ENCODE data around the gene NAB1. TPM values are rescaled to one million over a fixed set of nuclear protein-coding genes. Genes with fewer than 3 reads are reported as not detected.

NAB1 gene
- total and polyA plus RNA-seq, 2 donors (not counting 3 experiments of a cell fraction or from before 2014, with no cell fraction given) = 7.5 to 36.1 TPM

DNA sequence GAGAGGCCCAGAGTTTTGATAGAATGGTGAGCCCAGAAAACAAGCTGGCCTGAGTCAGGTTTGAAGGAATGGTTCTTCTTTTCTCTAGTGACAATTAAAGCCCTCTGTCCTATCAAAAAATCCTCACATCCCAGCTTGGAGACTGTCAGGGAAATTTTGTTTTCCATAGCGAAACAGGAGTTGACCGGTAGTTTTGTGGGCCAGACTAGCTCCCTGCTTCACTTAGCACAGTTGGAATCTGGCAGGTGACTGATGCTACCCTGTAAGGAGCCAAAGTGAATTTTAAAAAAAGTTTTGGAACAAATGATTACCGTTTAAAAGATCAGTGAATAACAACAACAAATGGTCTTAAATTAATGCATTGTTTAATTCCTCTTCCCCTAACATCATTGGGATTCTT lies 6.7 kb downstream of the NAB1 start:
- H3K4me3 ChIP-seq (replicated peaks in 1 of 3; ENCODE audit: insufficient read depth in 1 of 3, low read depth in 1 of 3, low read length in 3 of 3) = no peak overlapping the region
- peaks cover 8% of the 10 kb centered on the region for H3K4me1 ChIP-seq (ENCODE audit: control insufficient read depth, extremely low read depth, insufficient read depth, low read length)
- H3K27me3 ChIP-seq (ENCODE audit: control insufficient read depth in 2 of 2, insufficient read depth in 2 of 2, low read length in 2 of 2) = no peaks in the 10 kb centered on the region
- ChIA-PET POLR2A (no interaction called here), CTCF (interaction anchor here (0.9 to 2.4 kb wide), 2 partner anchors 11 to 23 kb away, joined by 3 to 10 read pairs; no protein-coding TSS in a partner anchor)
- intact Hi-C loops (cut with micrococcal nuclease) (no loop called here), dilution Hi-C loops (cut with MboI; ENCODE audit: extremely low pct_ligation_motif_present, low sequenced_read_pairs) (no loop called here)
- DNase-seq (ENCODE audit: low read depth, low spot score) = no peak
- no peak overlapping the region for H3K4me2 ChIP-seq (ENCODE audit: insufficient read depth, low read length)
- peaks cover 3% of the 10 kb centered on the region for H4K20me1 ChIP-seq (replicated peaks; ENCODE audit: control insufficient read depth, extremely low read depth, insufficient read depth, low read length)
- FAIRE-seq = no peak
- no peak overlapping the region for H3K9ac ChIP-seq (replicated peaks; ENCODE audit: extremely low read depth, insufficient read depth, low read length)
- no peak overlapping the region for H3K27ac ChIP-seq (ENCODE audit: insufficient read depth, low read depth, low read length)
- H3K36me3 ChIP-seq (ENCODE audit: control insufficient read depth in 2 of 2, extremely low read depth in 1 of 2, insufficient read depth in 2 of 2, low read length in 2 of 2) = peaks cover 0 to 3% of the 10 kb centered on the region in 2 experiments
- H3K9me3 ChIP-seq (replicated peaks; ENCODE audit: control insufficient read depth, insufficient read depth, low read length) = no peaks in the 10 kb centered on the region
- TF ChIP-seq MYC (IDR thresholded peaks at IDR 0.05; ENCODE audit: low read depth, low read length) = no peak
- TF ChIP-seq FOS (IDR thresholded peaks at IDR 0.05; ENCODE audit: borderline replicate concordance, insufficient read depth, low read length) = no peak
- no peak for TF ChIP-seq POLR2AphosphoS5 (IDR thresholded peaks at IDR 0.05; ENCODE audit: insufficient read depth, low read depth, low read length)
- no peak for TF ChIP-seq GATA2 (IDR thresholded peaks at IDR 0.05; ENCODE audit: insufficient read depth, insufficient read length, low read depth, low read length)
- TF ChIP-seq POLR2A (IDR thresholded peaks at IDR 0.05; ENCODE audit: low read depth, low read length) = no peak
- no peak for TF ChIP-seq JUN (IDR thresholded peaks at IDR 0.05; ENCODE audit: borderline replicate concordance, insufficient read depth, insufficient read length, low read depth)
- TF ChIP-seq, protein P1, sequence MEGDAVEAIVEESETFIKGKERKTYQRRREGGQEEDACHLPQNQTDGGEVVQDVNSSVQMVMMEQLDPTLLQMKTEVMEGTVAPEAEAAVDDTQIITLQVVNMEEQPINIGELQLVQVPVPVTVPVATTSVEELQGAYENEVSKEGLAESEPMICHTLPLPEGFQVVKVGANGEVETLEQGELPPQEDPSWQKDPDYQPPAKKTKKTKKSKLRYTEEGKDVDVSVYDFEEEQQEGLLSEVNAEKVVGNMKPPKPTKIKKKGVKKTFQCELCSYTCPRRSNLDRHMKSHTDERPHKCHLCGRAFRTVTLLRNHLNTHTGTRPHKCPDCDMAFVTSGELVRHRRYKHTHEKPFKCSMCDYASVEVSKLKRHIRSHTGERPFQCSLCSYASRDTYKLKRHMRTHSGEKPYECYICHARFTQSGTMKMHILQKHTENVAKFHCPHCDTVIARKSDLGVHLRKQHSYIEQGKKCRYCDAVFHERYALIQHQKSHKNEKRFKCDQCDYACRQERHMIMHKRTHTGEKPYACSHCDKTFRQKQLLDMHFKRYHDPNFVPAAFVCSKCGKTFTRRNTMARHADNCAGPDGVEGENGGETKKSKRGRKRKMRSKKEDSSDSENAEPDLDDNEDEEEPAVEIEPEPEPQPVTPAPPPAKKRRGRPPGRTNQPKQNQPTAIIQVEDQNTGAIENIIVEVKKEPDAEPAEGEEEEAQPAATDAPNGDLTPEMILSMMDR (IDR thresholded peaks at IDR 0.05; ENCODE audit: extremely low read depth in 1 of 2, insufficient read depth in 1 of 2, low read depth in 1 of 2, low read length in 2 of 2) = no peak
- TF ChIP-seq EZH2 (IDR thresholded peaks at IDR 0.05; ENCODE audit: borderline replicate concordance, low read depth, low read length, severe bottlenecking) = no peak
- TF ChIP-seq, protein P2, sequence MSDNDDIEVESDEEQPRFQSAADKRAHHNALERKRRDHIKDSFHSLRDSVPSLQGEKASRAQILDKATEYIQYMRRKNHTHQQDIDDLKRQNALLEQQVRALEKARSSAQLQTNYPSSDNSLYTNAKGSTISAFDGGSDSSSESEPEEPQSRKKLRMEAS (IDR thresholded peaks at IDR 0.05; ENCODE audit: insufficient read depth, insufficient read length) = no peak
- no TSS peak for BruUV-seq (replicated peaks)
- no peak overlapping the region for H2AFZ ChIP-seq (ENCODE audit: low read depth, low read length)
- no peaks in the 10 kb centered on the region for H3K9me1 ChIP-seq (replicated peaks; ENCODE audit: control insufficient read depth, extremely low read depth, insufficient read depth, low read length)
- peaks cover 68% of the 10 kb centered on the region for H3K79me2 ChIP-seq (ENCODE audit: control insufficient read depth, insufficient read depth, low read length)

Measured in endothelial cell of umbilical vein (primary cell).